ENCODE results near the gene PDE4C. TPM values are rescaled to one million over a fixed set of nuclear protein-coding genes. Genes with fewer than 3 reads are reported as not detected.

The PDE4C gene
- total RNA-seq, 1 donor from 2014 or later: 0.58 TPM

DNA sequence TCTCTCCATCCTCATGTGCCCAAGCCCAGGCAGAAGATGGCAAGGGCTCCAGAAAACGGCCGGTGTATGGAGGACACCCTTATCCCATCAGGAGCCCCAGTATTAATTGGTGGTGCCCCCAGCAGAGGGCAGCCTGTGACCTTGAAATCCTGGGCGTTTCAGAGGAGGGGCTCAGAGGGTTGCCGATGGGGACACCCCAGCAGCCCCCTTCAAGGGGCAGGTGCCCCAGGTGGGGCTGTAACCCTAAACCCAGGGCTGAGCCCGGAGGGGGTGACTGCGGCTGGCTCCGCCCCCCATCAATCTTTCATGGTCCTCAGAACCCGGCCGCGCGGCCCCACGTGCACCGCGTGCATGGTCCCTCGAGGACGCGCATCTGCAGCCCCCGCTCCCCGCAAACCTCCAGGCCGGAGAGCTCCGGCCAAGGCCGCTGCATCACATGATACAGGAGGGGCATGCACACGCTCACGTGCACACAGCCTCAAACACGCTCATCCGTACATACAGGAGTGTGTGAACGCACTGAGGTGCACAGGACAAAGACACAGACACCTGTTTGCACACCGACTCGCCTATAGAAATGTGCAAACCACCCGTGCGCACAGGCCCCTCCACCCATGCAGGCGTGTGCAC, 23.3 kb downstream of the PDE4C start:
- DNase-seq (ENCODE audit: extremely low read depth, low read depth, low spot score): no peak

GRCh38 chr19:18202397-18202777, 23.9 kb downstream of the PDE4C start:
- no peak for DNase-seq (ENCODE audit: extremely low read depth, low read depth, low spot score)

GRCh38 chr19:18198374-18198773, 27.9 kb downstream of the PDE4C start:
- no peak for DNase-seq (ENCODE audit: extremely low read depth, low read depth, low spot score)

GRCh38 chr19:18197941-18198340, 28.3 kb downstream of the PDE4C start:
- no peak for DNase-seq (ENCODE audit: extremely low read depth, low read depth, low spot score)

DNA sequence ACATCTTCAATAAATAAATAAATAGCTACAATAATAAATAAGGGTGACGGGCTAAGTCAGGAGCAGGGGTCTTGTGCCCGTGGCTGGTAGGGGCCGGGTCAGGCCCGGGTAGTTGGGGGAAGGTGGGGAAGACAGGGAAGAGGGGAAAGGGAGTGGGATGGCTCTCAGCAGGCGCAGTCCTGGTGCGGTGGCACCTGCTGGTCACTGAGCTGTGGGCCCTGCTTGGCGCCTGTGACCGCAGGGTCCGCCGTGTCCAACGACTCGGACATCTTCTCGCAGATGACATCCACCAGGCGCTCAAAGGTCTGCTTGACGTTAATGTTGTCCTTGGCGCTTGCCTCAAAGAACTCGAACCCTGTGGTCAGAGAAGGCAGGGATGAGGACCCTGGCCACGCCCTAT, 28.9 kb downstream of the PDE4C start:
- no peak for DNase-seq (ENCODE audit: extremely low read depth, low read depth, low spot score)

DNA sequence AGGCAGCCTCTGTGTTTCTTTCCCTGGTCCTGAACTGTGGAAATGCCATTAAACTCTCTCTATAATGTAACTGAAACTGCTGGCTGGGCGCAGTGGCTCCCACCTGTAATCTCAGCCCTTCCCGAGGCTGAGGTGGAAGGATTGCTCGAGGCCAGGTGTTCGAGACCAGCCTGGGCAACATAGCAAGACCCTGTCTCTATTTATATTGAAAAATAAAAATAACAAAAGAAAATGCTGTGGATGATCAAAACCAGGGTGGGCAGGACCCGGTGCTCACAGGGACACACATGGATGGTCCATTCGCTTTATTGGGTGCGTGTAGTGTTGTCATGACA, 29.8 kb downstream of the PDE4C start:
- no peak for DNase-seq (ENCODE audit: extremely low read depth, low read depth, low spot score)

DNA sequence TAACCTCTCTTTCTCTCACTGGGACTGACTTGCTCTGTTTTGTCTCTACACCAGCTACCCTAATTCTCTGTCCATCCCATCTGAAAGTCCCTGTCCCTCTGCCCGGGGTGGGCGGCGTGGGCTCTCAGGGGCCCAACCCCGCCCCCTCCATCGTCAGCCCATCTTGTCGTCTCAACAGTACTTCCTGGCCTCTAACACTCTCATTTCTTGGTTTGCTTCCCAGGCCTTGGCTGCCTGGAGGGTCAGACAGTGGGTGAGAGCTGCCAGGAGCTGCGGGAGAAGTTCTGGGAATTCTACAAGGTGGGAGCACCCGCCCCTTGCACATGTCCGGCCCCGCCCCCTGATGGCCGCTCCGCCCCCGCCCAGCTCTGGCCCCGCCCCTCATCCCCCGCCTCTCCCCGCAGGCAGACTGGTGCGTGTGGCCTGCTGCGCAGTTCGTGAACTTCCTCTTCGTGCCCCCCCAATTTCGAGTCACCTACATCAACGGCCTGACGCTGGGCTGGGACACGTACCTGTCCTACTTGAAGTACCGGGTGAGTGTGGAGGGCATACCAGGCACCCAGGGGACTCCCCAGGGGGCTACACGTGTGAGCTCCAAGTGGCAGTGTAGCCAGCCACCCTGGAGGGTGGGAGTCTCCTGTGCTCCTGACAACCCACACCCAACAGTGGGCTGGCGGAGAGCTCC, 31.5 kb downstream of the PDE4C start:
- no peak for DNase-seq (ENCODE audit: extremely low read depth, low read depth, low spot score)

DNA sequence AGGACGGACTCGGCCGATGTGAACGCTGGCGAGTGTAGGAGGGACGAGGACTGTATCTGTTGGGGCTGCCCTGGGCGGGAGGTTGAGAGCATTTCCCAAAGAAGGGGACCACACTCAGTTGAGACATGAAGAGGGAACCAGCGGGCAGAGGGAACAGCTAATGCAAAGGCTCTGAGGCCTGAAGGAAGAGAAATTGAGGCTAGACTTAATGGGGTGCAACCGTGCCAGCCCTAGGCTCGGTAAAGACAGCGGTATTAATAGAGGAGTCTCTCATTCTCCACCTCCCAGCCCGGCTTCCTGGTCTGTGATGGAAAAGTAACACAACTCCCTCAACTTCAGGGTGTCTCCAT, 32.1 kb downstream of the PDE4C start:
- DNase-seq (ENCODE audit: extremely low read depth, low read depth, low spot score): no peak

GRCh38 chr19:18193388-18194180, 32.7 kb downstream of the PDE4C start:
- no peak for DNase-seq (ENCODE audit: extremely low read depth, low read depth, low spot score)

- peak; percentile 99 for DNase-seq (ENCODE audit: extremely low read depth, low read depth, low spot score)
Observed at GRCh38 chr19:18192673-18193387, 33.4 kb downstream of the PDE4C start, which contains the start of gene MPV17L2. TSS of gene MPV17L2 (plus strand) at chr19:18193218. CDS start at chr19:18193282, 64 bp downstream.

DNA sequence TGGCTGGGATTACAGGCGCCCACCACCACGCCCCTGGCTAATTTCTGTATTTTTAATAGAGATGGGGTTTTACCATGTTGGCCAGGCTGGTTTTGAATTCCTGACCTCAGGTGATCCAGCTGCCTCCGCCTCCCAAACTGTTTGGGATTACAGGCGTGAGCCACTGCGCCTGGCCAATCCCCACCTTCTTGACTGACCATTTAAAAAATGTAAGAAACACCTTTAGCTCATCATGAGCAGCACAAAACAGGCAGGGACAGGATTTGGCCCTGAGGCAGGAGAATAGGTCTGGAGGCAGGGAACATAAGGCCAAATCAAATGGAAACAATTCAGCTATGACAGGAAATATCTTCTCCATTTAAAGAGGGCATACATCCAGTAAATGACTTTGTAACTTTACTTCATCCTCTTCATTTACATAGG, 34.6 kb downstream of the PDE4C start:
- DNase-seq (ENCODE audit: extremely low read depth, low read depth, low spot score): no peak

- no peak for DNase-seq (ENCODE audit: extremely low read depth, low read depth, low spot score)
Observed at GRCh38 chr19:18190278-18190677, 36.0 kb downstream of the PDE4C start.

DNA sequence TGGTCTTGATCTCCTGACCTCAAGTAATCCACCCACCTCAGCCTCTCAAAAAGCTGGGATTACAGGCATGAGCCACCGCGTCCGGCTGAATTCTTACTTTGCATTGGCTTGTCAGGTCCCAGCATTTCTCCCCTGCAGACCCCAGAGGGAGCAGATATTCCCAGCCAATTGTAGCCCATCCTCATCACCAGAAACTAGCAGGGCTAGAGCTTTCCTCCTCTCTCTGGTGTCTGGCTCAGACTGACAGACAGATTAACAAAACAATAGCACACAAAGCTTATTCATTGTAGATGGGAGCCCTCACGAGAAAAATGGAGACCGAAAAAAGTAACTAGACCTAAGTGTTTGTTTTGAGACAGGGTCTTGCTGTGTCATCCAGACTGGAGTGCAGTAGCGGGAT, 40.7 kb downstream of the PDE4C start:
- no peak for DNase-seq (ENCODE audit: extremely low read depth, low read depth, low spot score)

GRCh38 chr19:18183529-18183928, 42.7 kb downstream of the PDE4C start:
- no peak for DNase-seq (ENCODE audit: extremely low read depth, low read depth, low spot score)

DNA sequence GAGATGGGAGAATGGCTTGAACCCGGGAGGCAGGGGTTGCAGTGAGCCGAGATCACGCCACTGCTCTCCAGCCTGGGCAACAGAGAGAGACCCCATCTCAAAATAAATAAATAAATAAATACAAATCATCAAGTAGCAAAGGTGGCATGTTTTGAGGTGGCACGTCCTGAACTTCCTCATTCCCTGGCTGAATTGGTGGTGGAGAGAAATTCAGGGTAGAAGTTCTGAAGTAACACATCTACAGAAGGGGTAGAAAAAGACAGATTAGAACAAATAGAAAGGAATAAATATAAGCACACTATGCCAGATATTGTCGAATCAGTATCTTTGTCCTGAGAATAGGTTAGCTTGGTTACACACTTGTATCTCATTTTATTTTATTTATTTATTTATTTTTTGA, 46.3 kb downstream of the PDE4C start:
- DNase-seq (ENCODE audit: extremely low read depth, low read depth, low spot score): no peak

DNA sequence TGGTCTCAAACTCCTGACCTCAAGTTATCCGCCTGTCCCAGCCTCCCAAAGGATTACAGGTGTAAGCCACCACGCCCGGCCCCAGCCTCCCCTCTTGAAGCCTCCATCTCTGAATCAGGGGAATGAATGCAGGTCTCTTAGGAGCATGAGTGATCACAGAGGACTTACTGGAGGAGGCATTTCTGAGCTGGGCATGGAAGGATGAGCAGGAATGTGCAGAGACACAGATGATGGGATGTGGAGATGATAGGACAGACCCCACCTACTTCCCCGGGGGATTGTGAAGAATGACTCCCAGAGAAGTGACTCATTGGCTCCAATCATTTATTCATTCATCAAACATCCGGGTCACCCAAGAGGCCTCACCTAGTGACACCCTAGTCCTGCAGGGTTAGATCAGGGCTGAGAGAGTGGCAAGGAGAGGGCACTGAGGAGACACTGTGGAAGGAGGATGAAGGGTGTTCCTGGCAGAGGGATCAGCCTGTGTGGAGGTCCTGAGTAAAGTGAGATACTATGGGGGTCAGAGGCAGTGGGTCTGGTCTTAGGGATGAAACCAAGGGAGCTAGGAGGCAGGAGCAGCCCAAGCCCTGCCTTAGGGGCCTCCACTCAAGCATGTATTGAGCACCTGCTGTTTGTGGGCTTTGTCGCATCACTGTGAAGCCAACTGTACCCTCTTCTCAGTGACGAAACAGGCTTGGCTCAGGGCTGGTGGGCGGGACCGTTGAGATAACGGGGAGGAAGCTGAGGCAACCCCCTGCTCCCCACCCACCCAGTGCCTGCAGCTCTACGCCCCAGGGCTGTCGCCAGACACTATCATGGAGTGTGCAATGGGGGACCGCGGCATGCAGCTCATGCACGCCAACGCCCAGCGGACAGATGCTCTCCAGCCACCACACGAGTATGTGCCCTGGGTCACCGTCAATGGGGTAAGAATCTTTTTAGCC, 49.6 kb downstream of the PDE4C start:
- DNase-seq (ENCODE audit: extremely low read depth, low read depth, low spot score): no peak

- DNase-seq (ENCODE audit: extremely low read depth, low read depth, low spot score): no peak
Observed at GRCh38 chr19:18174983-18175382, 51.3 kb downstream of the PDE4C start.
